Measurements from ENCODE around the gene SOCS6. TPM values are rescaled to one million over a fixed set of nuclear protein-coding genes. Genes with fewer than 3 reads are reported as not detected.
"Not testable (repeated sequence)": the region's sequence is repeated elsewhere in the genome, so short reads cannot be mapped to it uniquely, and the experiment has no call there.

Gene SOCS6
- total and polyA plus RNA-seq, 10 donors, result 1.3 to 11.5 (median 7.1) TPM

DNA sequence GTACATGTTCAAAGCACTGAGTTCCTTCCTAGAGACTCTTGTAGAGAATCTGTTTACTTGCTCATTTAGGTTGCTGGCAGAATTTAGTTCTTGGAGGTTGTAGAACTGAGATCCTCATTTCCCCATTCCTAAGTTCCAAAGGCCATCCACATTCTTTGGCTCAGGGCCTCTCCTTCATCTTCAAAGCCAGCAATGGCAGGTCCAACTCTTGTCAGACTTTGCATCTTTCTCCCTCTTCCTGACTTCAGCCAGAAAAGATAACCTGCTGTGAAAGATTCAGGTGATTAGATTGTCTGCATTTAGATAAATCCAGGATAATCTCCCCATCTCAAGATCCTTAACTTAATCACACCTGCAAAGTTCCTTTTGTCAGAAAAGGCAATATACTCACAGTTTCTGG, 51.1 kb downstream of the SOCS6 start:
- Histone ChIP-seq H3K27ac (no peak overlapping the region), H3K36me3 (no peaks in the 10 kb centered on the region), H3K27me3 (replicated peaks in 1 of 7) (no peaks in the 10 kb centered on the region), H3K4me1 (no peaks in the 10 kb centered on the region), H3K9me3 (peaks cover 0 to 6% (median 2%) of the 10 kb centered on the region in 8 donors), H3K4me3 (no peak overlapping the region)
- TF ChIP-seq CTCF (IDR thresholded peaks at IDR 0.05 in 8 of 11, conservative IDR thresholded peaks at IDR 0.05 in 3 of 11) (no peak), POLR2A (IDR thresholded peaks at IDR 0.05) (no peak), POLR2AphosphoS5 (IDR thresholded peaks at IDR 0.05) (no peak)
- DNase-seq, result no peak
- intact Hi-C loops (cut with DNase I; ENCODE audit: low total_unique reads), result no loop called here

- H3K9me3 ChIP-seq; H3K4me1 ChIP-seq; H3K27ac ChIP-seq; intact Hi-C loops (cut with DNase I; ENCODE audit: low total_unique reads); H3K27me3 ChIP-seq (replicated peaks in 1 of 7); DNase-seq; H3K4me3 ChIP-seq: not testable (repeated sequence)
- H3K36me3 ChIP-seq, result peaks cover 0 to 21% (median 0%) of the 10 kb centered on the region in 6 donors
- WGBS, 5 donors, result 84 to 96% (median 88%) methylated on average over 3 of the region's 3 CpGs
Observed at GRCh38 chr18:70348481-70348880, 59.6 kb downstream of the SOCS6 start.

- no peak for DNase-seq
Observed at GRCh38 chr18:70349316-70349715, 60.5 kb downstream of the SOCS6 start.

GRCh38 chr18:70354080-70354479, 65.2 kb downstream of the SOCS6 start:
- Histone ChIP-seq H3K27ac (no peak overlapping the region), H3K36me3 (peaks cover 0 to 12% (median 0%) of the 10 kb centered on the region in 6 donors), H3K9me3 (peaks cover 0 to 23% (median 14%) of the 10 kb centered on the region in 8 donors), H3K4me1 (no peaks in the 10 kb centered on the region), H3K4me3 (no peak overlapping the region), H3K27me3 (replicated peaks in 1 of 7) (no peaks in the 10 kb centered on the region)
- TF ChIP-seq CTCF (IDR thresholded peaks at IDR 0.05 in 8 of 11, conservative IDR thresholded peaks at IDR 0.05 in 3 of 11) (no peak), POLR2AphosphoS5 (IDR thresholded peaks at IDR 0.05) (no peak), POLR2A (IDR thresholded peaks at IDR 0.05) (no peak)
- WGBS, 5 donors, result 89 to 95% (median 94%) methylated on average over 4 of the region's 4 CpGs
- DNase-seq, result no peak
- intact Hi-C loops (cut with DNase I; ENCODE audit: low total_unique reads), result no loop called here

More at GRCh38 chr18:70349316-70349715, 60.5 kb downstream of the SOCS6 start:
- no peak for TF ChIP-seq POLR2A (IDR thresholded peaks at IDR 0.05)
- TF ChIP-seq CTCF (IDR thresholded peaks at IDR 0.05 in 8 of 11, conservative IDR thresholded peaks at IDR 0.05 in 3 of 11), result no peak
- no peak for TF ChIP-seq POLR2AphosphoS5 (IDR thresholded peaks at IDR 0.05)
- Histone ChIP-seq H3K36me3 (peaks cover 0 to 21% (median 0%) of the 10 kb centered on the region in 6 donors), H3K9me3 (peaks cover 0 to 14% (median 6%) of the 10 kb centered on the region in 8 donors), H3K4me3 (no peak overlapping the region), H3K4me1 (no peaks in the 10 kb centered on the region), H3K27me3 (replicated peaks in 1 of 7) (no peaks in the 10 kb centered on the region), H3K27ac (no peak overlapping the region)
- intact Hi-C loops (cut with DNase I; ENCODE audit: low total_unique reads), result no loop called here

DNA sequence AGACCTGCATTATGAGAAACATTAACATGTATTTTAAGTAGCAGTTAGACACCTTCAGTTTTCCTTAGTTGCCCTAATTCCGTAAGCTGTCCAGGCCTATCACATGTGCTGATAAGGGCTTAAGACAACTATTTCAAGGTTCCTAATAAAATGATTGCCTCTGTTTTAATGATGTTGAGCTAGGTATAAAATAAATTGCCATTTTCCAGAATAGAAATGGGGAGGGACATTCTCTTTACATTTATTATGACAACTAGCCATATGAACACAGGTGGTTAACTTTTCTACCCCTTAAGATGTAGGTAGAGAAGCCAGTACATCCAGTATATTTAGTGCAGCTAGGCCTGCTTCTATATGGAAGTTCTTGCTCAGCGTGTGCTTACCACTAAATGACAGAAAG, 65.9 kb downstream of the SOCS6 start:
- Histone ChIP-seq H3K9me3 (peaks cover 0 to 23% (median 14%) of the 10 kb centered on the region in 8 donors), H3K4me1 (no peaks in the 10 kb centered on the region), H3K36me3 (peaks cover 0 to 12% (median 0%) of the 10 kb centered on the region in 6 donors), H3K27me3 (replicated peaks in 1 of 7) (no peaks in the 10 kb centered on the region), H3K4me3 (no peak overlapping the region), H3K27ac (no peak overlapping the region)
- 88 to 99% (median 91%) methylated on average over 2 of the region's 2 CpGs for WGBS, 5 donors
- intact Hi-C loops (cut with DNase I; ENCODE audit: low total_unique reads), result no loop called here
- DNase-seq, result no peak
- no peak for TF ChIP-seq POLR2A (IDR thresholded peaks at IDR 0.05)
